HepG2 (cell line): ENCODE measurements around the gene ATP6V0D1. TPM values are rescaled to one million over a fixed set of nuclear protein-coding genes. Genes with fewer than 3 reads are reported as not detected.

Experiments used
- ATAC-seq: fragments of 200-7000 bp; cut with Tn5 transposase; 3 replicates; pipeline ENCODE4 v1.9.1; 2020; ENCODE audit warnings: mild to moderate bottlenecking, moderate library complexity
- BruUV-seq: library from RNA; stranded (reverse); fragments of 400-500 nt; replicated peaks from 2 replicates; lab custom pipeline; 2021; lab: Mats Ljungman, UMichigan
- CTCF ChIA-PET: fragments of 300-600 bp; formaldehyde crosslinking; extraction: SDS; loops from one replicate; lab custom pipeline; 2021; ENCODE audit warnings: low total read pairs, inconsistent platforms, low intra/inter-chr PET ratio; lab: Yijun Ruan, JAX
- POLR2A ChIA-PET: fragments of 350-600 bp; sonication (Branson Sonifier 250); formaldehyde crosslinking; loops from one replicate; lab custom pipeline; 2020; ENCODE audit warnings: antibody characterized with exemption, inconsistent platforms; lab: Yijun Ruan, JAX
- DNase-seq: peaks from one replicate; pipeline ENCODE4 v3.0.0-alpha.2; 2015; ENCODE audit warnings: low spot score
- FAIRE-seq: peaks from 3 replicates; lab custom pipeline; 2011; peaks lifted over from hg19 to GRCh38; lab: Jason Lieb, UNC
- H2AFZ ChIP-seq: one replicate; pipeline ENCODE4 v1.6.1; 2011; ENCODE audit warnings: low read length, inconsistent platforms
- H3K27ac ChIP-seq: fragments of 300-600 bp; 3 replicates; pipeline ENCODE4 v1.8.0; 2011; ENCODE audit warnings: mixed run types, mild to moderate bottlenecking, mixed read lengths, low read length, inconsistent platforms; ENCODE audit not compliant: insufficient read depth; ENCODE audit errors: extremely low read length
- H3K27me3 ChIP-seq, 2 experiments: fragments of 200-600 bp in 1 of 2; 2 replicates in 1 of 2; 3 replicates in 1 of 2; pipeline versions ENCODE4 v1.6.0 to v1.8.0; 2011; ENCODE audit warnings: low read length in 2 of 2, mild to moderate bottlenecking in 2 of 2, moderate library complexity in 2 of 2, inconsistent platforms in 1 of 2; ENCODE audit not compliant: insufficient read depth in 2 of 2, control insufficient read depth in 1 of 2
- H3K36me3 ChIP-seq, 2 experiments: fragments of 200-600 bp in 1 of 2; replicated peaks in 1 of 2; 2 replicates in 1 of 2; 3 replicates in 1 of 2; pipeline versions ENCODE4 v1.5.1 to v1.8.0; 2011; ENCODE audit warnings: low read length in 2 of 2, inconsistent platforms in 1 of 2; ENCODE audit not compliant: insufficient read depth in 2 of 2, control insufficient read depth in 1 of 2
- H3K4me1 ChIP-seq: 2 replicates; pipeline ENCODE4 v1.5.1; 2012; ENCODE audit warnings: low read length, inconsistent platforms; ENCODE audit not compliant: insufficient read depth
- H3K4me2 ChIP-seq: 2 replicates; pipeline ENCODE4 v1.6.0; 2011; ENCODE audit warnings: low read depth, low read length, inconsistent platforms
- H3K4me3 ChIP-seq, 3 experiments: fragments of 200-600 bp in 1 of 3; sonication (generic), shearing (Covaris generic) in 1 of 3; replicated peaks in 1 of 3; 2 replicates each; pipeline ENCODE4 v1.5.1; 2011 to 2016; ENCODE audit warnings: low read length in 3 of 3, inconsistent platforms in 2 of 3, low read depth in 2 of 3, mild to moderate bottlenecking in 2 of 3, control low read depth in 1 of 3, mixed read lengths in 1 of 3; ENCODE audit not compliant: insufficient read depth in 1 of 3
- H3K79me2 ChIP-seq: one replicate; pipeline ENCODE4 v1.6.1; 2011; ENCODE audit warnings: low read length, inconsistent platforms; ENCODE audit not compliant: insufficient read depth
- H3K9ac ChIP-seq: 2 replicates; pipeline ENCODE4 v1.6.0; 2011; ENCODE audit warnings: mild to moderate bottlenecking, low read depth, low read length, inconsistent platforms; ENCODE audit not compliant: insufficient read depth
- H3K9me3 ChIP-seq: 2 replicates; pipeline ENCODE4 v1.5.1; 2012; ENCODE audit warnings: mild to moderate bottlenecking, low read length
- H4K20me1 ChIP-seq: 2 replicates; pipeline ENCODE4 v1.6.0; 2011; ENCODE audit warnings: inconsistent platforms, mild to moderate bottlenecking, low read length, moderate library complexity; ENCODE audit not compliant: insufficient read depth
- EHMT2 ChIP-seq: fragments of 200-600 bp; sonication (generic); IDR thresholded peaks from 2 replicates; pipeline ENCODE4 v1.7.0; 2017; ENCODE audit warnings: antibody characterized with exemption, low read depth, low read length, borderline replicate concordance
- HNF4A ChIP-seq: sonication (generic); formaldehyde crosslinking; IDR thresholded peaks from 2 replicates; pipeline ENCODE4 v1.4.0; 2020; ENCODE audit warnings: missing genetic modification reagents
- JUND ChIP-seq: sonication (generic); formaldehyde crosslinking; IDR thresholded peaks from 2 replicates; pipeline ENCODE4 v1.8.0; 2022; ENCODE audit warnings: mild to moderate bottlenecking, missing genetic modification reagents
- MED1 ChIP-seq: sonication (generic); formaldehyde crosslinking; IDR thresholded peaks from 2 replicates; pipeline ENCODE4 v1.4.0; 2020; ENCODE audit warnings: missing genetic modification reagents
- NFKB2 ChIP-seq: sonication (generic); formaldehyde crosslinking; IDR thresholded peaks from 2 replicates; pipeline ENCODE4 v1.4.0; 2020; ENCODE audit warnings: missing genetic modification reagents, borderline replicate concordance
- NONO ChIP-seq, 2 experiments: fragments of 450-650 bp in 1 of 2; sonication (generic) in 1 of 2; formaldehyde crosslinking in 1 of 2; IDR thresholded peaks in 1 of 2; conservative IDR thresholded peaks in 1 of 2; 2 replicates each; pipeline versions ENCODE4 v1.6.1 to v1.8.0; 2017 to 2022; ENCODE audit warnings: mild to moderate bottlenecking in 1 of 2, missing genetic modification reagents in 1 of 2, moderate library complexity in 1 of 2
- RFX5 ChIP-seq: IDR thresholded peaks from 2 replicates; pipeline ENCODE4 v1.6.1; 2011; ENCODE audit warnings: low read depth, low read length, improper control_type of control experiment
- SUZ12 ChIP-seq: fragments of 150-350 bp; IDR thresholded peaks from 2 replicates; pipeline ENCODE4 v1.6.1; 2014; ENCODE audit warnings: low read depth, low read length
- TEAD3 ChIP-seq: optimal IDR thresholded peaks from 2 replicates; pipeline ENCODE3; 2016; ENCODE audit warnings: borderline replicate concordance
- ZFP41 ChIP-seq: sonication (generic); formaldehyde crosslinking; IDR thresholded peaks from 2 replicates; pipeline ENCODE4 v1.4.0; 2020; ENCODE audit warnings: mild to moderate bottlenecking, missing genetic modification reagents, borderline replicate concordance
- WGBS: methylation state at CpG from one replicate; pipeline ENCODE4 v1.1.6; 2017; ENCODE audit warnings: low lambda C conversion rate; 5-methylcytosine and 5-hydroxymethylcytosine counted together
- in situ Hi-C: cut with HindIII; loops from 2 replicates; pipeline ENCODE4 v1.10.0; 2017; ENCODE audit warnings: low pct_unique_long_range_greater_than_20kb; ENCODE audit not compliant: extremely low pct_ligation_motif_present
- intact Hi-C: fragments of 100-400 bp; cut with micrococcal nuclease; formaldehyde crosslinking; loops from one replicate; pipeline ENCODE4 v1.10.0; 2022; ENCODE audit not compliant: unreplicated experiment
- polyA plus RNA-seq, 8 experiments: library from polyadenylated mRNA; depleted of rRNA in 3 of 8; stranded (reverse) in 7 of 8; unstranded in 1 of 8; fragments of >200 nt; fragmentation: Illumina TruSeq in 4 of 8; extraction: Trizol in 4 of 8; gene quantifications; 2 replicates each; pipeline versions ENCODE4 v1.2.1 to v1.2.3, GENCODE V29; 2011 to 2016; ENCODE audit warnings: low read depth in 4 of 8, missing spikeins in 1 of 8, mixed read lengths in 1 of 8; ENCODE audit not compliant: insufficient read depth in 1 of 8
- total RNA-seq, 5 experiments: library from RNA; depleted of rRNA; stranded (reverse); fragments of >200 nt; fragmentation: Illumina TruSeq; extraction: Trizol; gene quantifications; 2 replicates each; pipeline ENCODE4 v1.2.3, GENCODE V29; 2016; ENCODE audit warnings: low read depth in 1 of 5
- TF ChIP-seq, protein P1 (sequence below): sonication (generic); formaldehyde crosslinking; IDR thresholded peaks from 2 replicates; pipeline ENCODE4 v1.4.0; 2020; ENCODE audit warnings: mild to moderate bottlenecking, missing genetic modification reagents
- TF ChIP-seq, protein P2 (sequence below): IDR thresholded peaks from 2 replicates; pipeline ENCODE4 v1.6.1; 2012; ENCODE audit warnings: low read length, improper control_type of control experiment

The ATP6V0D1 gene
- total and polyA plus RNA-seq, 2 of the 13 experiments (the other 11 are each of a cell fraction or from before 2014, with no cell fraction given) = 51.1 to 61.3 TPM

DNA sequence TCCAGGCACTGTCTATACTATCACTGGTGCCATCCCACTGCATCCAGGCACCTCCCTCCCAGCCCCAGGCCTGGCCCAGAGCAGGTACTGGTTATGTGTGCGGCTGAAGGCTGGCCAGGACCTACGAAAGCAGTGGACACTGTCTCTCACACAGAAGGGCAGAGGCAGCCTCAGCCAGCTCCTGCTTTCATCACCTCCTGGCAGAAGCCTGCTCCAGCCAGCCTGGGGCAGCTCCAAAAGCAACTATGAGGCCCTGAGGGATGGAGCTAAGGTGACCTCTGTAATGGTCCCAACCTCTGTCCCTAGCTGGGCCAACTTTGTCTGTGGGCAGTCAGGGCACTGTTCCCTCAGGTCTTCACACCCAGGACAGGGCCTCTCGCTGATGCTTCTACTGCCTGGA, 31.2 kb downstream of the ATP6V0D1 start:
- H3K4me3 ChIP-seq = no peak overlapping the region
- no peak for FAIRE-seq
- BruUV-seq = TSS peak; percentile 33
- no peak overlapping the region for H3K4me2 ChIP-seq
- no peak overlapping the region for H3K9ac ChIP-seq
- POLR2A ChIA-PET = no interaction called here
- in situ Hi-C loops = no loop called here
- no peak overlapping the region for H3K27ac ChIP-seq
- no peak overlapping the region for H2AFZ ChIP-seq
- 100% methylated on average over 3 of the region's 3 CpGs for WGBS
- H3K36me3 ChIP-seq = peaks cover 9 to 14% of the 10 kb centered on the region in 2 experiments; a peak in 3 of 5 replicates
- no peak for DNase-seq
- no peaks in the 10 kb centered on the region for H3K27me3 ChIP-seq
- H3K79me2 ChIP-seq = no peaks in the 10 kb centered on the region
- no peaks in the 10 kb centered on the region for H4K20me1 ChIP-seq
- ATAC-seq = no peak
- intact Hi-C loops = no loop called here
- no peaks in the 10 kb centered on the region for H3K9me3 ChIP-seq
- peaks cover 57% of the 10 kb centered on the region for H3K4me1 ChIP-seq
- TF ChIP-seq NFKB2 (CRISPR knock-in tag) (no peak), RFX5 (no peak), HNF4A (no peak), EHMT2 (no peak), NONO (IDR thresholded peaks at IDR 0.05) (no peak), NONO (CRISPR knock-in tag; conservative IDR thresholded peaks at IDR 0.05) (no peak), ZFP41 (no peak), MED1 (CRISPR knock-in tag) (no peak), SUZ12 (no peak), TEAD3 (CRISPR knock-in tag) (no peak), JUND (CRISPR knock-in tag) (no peak)
- TF ChIP-seq, protein P1, sequence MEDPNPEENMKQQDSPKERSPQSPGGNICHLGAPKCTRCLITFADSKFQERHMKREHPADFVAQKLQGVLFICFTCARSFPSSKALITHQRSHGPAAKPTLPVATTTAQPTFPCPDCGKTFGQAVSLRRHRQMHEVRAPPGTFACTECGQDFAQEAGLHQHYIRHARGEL = no peak
- TF ChIP-seq, protein P2, sequence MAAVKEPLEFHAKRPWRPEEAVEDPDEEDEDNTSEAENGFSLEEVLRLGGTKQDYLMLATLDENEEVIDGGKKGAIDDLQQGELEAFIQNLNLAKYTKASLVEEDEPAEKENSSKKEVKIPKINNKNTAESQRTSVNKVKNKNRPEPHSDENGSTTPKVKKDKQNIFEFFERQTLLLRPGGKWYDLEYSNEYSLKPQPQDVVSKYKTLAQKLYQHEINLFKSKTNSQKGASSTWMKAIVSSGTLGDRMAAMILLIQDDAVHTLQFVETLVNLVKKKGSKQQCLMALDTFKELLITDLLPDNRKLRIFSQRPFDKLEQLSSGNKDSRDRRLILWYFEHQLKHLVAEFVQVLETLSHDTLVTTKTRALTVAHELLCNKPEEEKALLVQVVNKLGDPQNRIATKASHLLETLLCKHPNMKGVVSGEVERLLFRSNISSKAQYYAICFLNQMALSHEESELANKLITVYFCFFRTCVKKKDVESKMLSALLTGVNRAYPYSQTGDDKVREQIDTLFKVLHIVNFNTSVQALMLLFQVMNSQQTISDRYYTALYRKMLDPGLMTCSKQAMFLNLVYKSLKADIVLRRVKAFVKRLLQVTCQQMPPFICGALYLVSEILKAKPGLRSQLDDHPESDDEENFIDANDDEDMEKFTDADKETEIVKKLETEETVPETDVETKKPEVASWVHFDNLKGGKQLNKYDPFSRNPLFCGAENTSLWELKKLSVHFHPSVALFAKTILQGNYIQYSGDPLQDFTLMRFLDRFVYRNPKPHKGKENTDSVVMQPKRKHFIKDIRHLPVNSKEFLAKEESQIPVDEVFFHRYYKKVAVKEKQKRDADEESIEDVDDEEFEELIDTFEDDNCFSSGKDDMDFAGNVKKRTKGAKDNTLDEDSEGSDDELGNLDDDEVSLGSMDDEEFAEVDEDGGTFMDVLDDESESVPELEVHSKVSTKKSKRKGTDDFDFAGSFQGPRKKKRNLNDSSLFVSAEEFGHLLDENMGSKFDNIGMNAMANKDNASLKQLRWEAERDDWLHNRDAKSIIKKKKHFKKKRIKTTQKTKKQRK = no peak
- TF ChIP-seq, all 625 proteins: peak for 0
- CTCF ChIA-PET = no interaction called here
